Tibial nerve (tissue), 4 donors: ENCODE data around the gene FBXW8. TPM values are rescaled to one million over a fixed set of nuclear protein-coding genes. Genes with fewer than 3 reads are reported as not detected.
A peak's percentile ranks its signal among the peaks of the same experiment; 100 is the strongest.

ENCODE experiments used
- DNase-seq, 2 donors: peaks; one replicate each; pipeline ENCODE4 v3.0.0-alpha.2; 2019; ENCODE audit warnings: low spot score in 2 of 2
- H3K27ac ChIP-seq, 4 donors: fragments of 200-600 bp; sonication (generic) in 3 of 4; one replicate each; pipeline ENCODE4 v1.5.1; 2017 to 2019; ENCODE audit warnings: mild to moderate bottlenecking in 1 of 4
- H3K27me3 ChIP-seq, 2 donors: fragments of 200-600 bp; sonication (generic) in 1 of 2; one replicate each; pipeline versions ENCODE4 v1.5.1 to v1.6.0; 2017 to 2019
- H3K36me3 ChIP-seq, 3 donors: fragments of 200-600 bp; sonication (generic); one replicate each; pipeline ENCODE4 v1.5.1; 2018 to 2019
- H3K4me1 ChIP-seq, 4 donors: fragments of 200-600 bp; sonication (generic) in 3 of 4; one replicate each; pipeline ENCODE4 v1.5.1; 2017 to 2019
- H3K4me3 ChIP-seq, 4 donors: fragments of 200-600 bp; sonication (generic) in 3 of 4; one replicate each; pipeline ENCODE4 v1.5.1; 2017 to 2019; ENCODE audit warnings: mild to moderate bottlenecking in 1 of 4, moderate library complexity in 1 of 4
- H3K9me3 ChIP-seq, 4 donors: fragments of 200-600 bp; sonication (generic) in 3 of 4; one replicate each; pipeline ENCODE4 v1.5.1; 2017 to 2019
- CTCF ChIP-seq, 5 experiments: fragments of 200-600 bp in 3 of 5; fragments of 450-650 bp in 2 of 5; sonication (generic) in 3 of 5; IDR thresholded peaks; one replicate each; pipeline ENCODE4 v1.5.1; 2016 to 2019; ENCODE audit warnings: antibody characterized with exemption in 5 of 5, mild to moderate bottlenecking in 3 of 5, moderate library complexity in 2 of 5
- EP300 ChIP-seq, 2 donors: sonication (generic); formaldehyde crosslinking; IDR thresholded peaks; one replicate each; pipeline ENCODE4 v1.6.1; 2017; ENCODE audit warnings: antibody characterized with exemption in 2 of 2, mild to moderate bottlenecking in 1 of 2
- POLR2A ChIP-seq, 2 donors: fragments of 450-650 bp; IDR thresholded peaks; one replicate each; pipeline ENCODE4 v1.6.1; 2017; ENCODE audit warnings: antibody characterized with exemption in 2 of 2, mild to moderate bottlenecking in 2 of 2, moderate library complexity in 2 of 2
- WGBS, 2 donors: methylation state at CpG; one replicate each; pipeline ENCODE4 v1.1.5; 2018; 5-methylcytosine and 5-hydroxymethylcytosine counted together
- total RNA-seq, 4 donors: library from RNA; depleted of rRNA; stranded (reverse); fragments of >200 nt; gene quantifications; one replicate each; pipeline ENCODE4 v1.1.0, GENCODE V29; 2016

FBXW8 gene
- total RNA-seq, 4 donors from 2014 or later, result 26.7 to 38.4 (median 29.0) TPM

GRCh38 chr12:116916122-116916521, 5.4 kb downstream of the FBXW8 start:
- no peak for DNase-seq
- Histone ChIP-seq H3K4me1 (peaks cover 0 to 39% (median 7%) of the 10 kb centered on the region in 4 donors), H3K4me3 (no peak overlapping the region), H3K9me3 (no peaks in the 10 kb centered on the region), H3K27me3 (no peaks in the 10 kb centered on the region), H3K36me3 (peaks cover 0 to 3% (median 0%) of the 10 kb centered on the region in 3 donors), H3K27ac (no peak overlapping the region)
- TF ChIP-seq POLR2A (IDR thresholded peaks at IDR 0.05) (no peak), CTCF (IDR thresholded peaks at IDR 0.05) (no peak), EP300 (IDR thresholded peaks at IDR 0.05) (no peak)

- no peak for DNase-seq
- WGBS, 2 donors, result 82 to 83% methylated on average over 5 of the region's 5 CpGs
- H3K27me3 ChIP-seq, result no peaks in the 10 kb centered on the region
These were observed 6.0 kb downstream of the FBXW8 start for GRCh38 chr12:116916714-116917114.

GRCh38 chr12:116918464-116918863, 7.7 kb downstream of the FBXW8 start:
- no peak for TF ChIP-seq POLR2A (IDR thresholded peaks at IDR 0.05)
- TF ChIP-seq CTCF (IDR thresholded peaks at IDR 0.05), result no peak
- TF ChIP-seq EP300 (IDR thresholded peaks at IDR 0.05), result no peak

More at GRCh38 chr12:116916714-116917114, 6.0 kb downstream of the FBXW8 start:
- H3K9me3 ChIP-seq, result no peaks in the 10 kb centered on the region
- H3K27ac ChIP-seq, result no peak overlapping the region
- peaks cover 0 to 3% (median 0%) of the 10 kb centered on the region in 3 donors for H3K36me3 ChIP-seq
- H3K4me3 ChIP-seq, result no peak overlapping the region
- no peak for TF ChIP-seq CTCF (IDR thresholded peaks at IDR 0.05)
- TF ChIP-seq POLR2A (IDR thresholded peaks at IDR 0.05), result no peak
- TF ChIP-seq EP300 (IDR thresholded peaks at IDR 0.05), result no peak
- peaks cover 0 to 38% (median 5%) of the 10 kb centered on the region in 4 donors for H3K4me1 ChIP-seq

GRCh38 chr12:116919247-116919661, 8.5 kb downstream of the FBXW8 start:
- peaks cover 0 to 3% (median 0%) of the 10 kb centered on the region in 3 donors for H3K36me3 ChIP-seq
- no peak for TF ChIP-seq POLR2A (IDR thresholded peaks at IDR 0.05)
- no peak for TF ChIP-seq CTCF (IDR thresholded peaks at IDR 0.05)
- WGBS, 2 donors, result 64 to 68% methylated on average over 4 of the region's 4 CpGs
- DNase-seq, result no peak
- H3K4me1 ChIP-seq, result peaks cover 0 to 28% (median 0%) of the 10 kb centered on the region in 4 donors
- no peak overlapping the region for H3K4me3 ChIP-seq
- no peaks in the 10 kb centered on the region for H3K27me3 ChIP-seq
- H3K9me3 ChIP-seq, result no peaks in the 10 kb centered on the region
- H3K27ac ChIP-seq, result peak overlapping the region in 1 of 4 donors; percentile 43

More at GRCh38 chr12:116918464-116918863, 7.7 kb downstream of the FBXW8 start:
- Histone ChIP-seq H3K27me3 (no peaks in the 10 kb centered on the region), H3K4me1 (peaks cover 0 to 28% (median 0%) of the 10 kb centered on the region in 4 donors), H3K4me3 (no peak overlapping the region), H3K27ac (no peak overlapping the region), H3K9me3 (no peaks in the 10 kb centered on the region), H3K36me3 (peaks cover 0 to 3% (median 0%) of the 10 kb centered on the region in 3 donors)
- 90% methylated on average over 2 of the region's 2 CpGs for WGBS, 2 donors
- no peak for DNase-seq

GRCh38 chr12:116919706-116920485, 9.1 kb downstream of the FBXW8 start:
- 75 to 77% methylated on average over 6 of the region's 6 CpGs for WGBS, 2 donors

More at GRCh38 chr12:116919706-116920485, 9.1 kb downstream of the FBXW8 start:
- peak overlapping the region in 1 of 4 donors; percentile 43 for H3K27ac ChIP-seq
- no peak for TF ChIP-seq CTCF (IDR thresholded peaks at IDR 0.05)
- TF ChIP-seq EP300 (IDR thresholded peaks at IDR 0.05), result no peak
- no peak for TF ChIP-seq POLR2A (IDR thresholded peaks at IDR 0.05)
- H3K27me3 ChIP-seq, result no peaks in the 10 kb centered on the region
- no peaks in the 10 kb centered on the region for H3K9me3 ChIP-seq
- no peak for DNase-seq
- H3K4me1 ChIP-seq, result peaks cover 0 to 34% (median 1%) of the 10 kb centered on the region in 4 donors
- peaks cover 0 to 3% (median 0%) of the 10 kb centered on the region in 3 donors for H3K36me3 ChIP-seq
- H3K4me3 ChIP-seq, result no peak overlapping the region
